ENCODE measurements around the gene TMEM150C. TPM values are rescaled to one million over a fixed set of nuclear protein-coding genes. Genes with fewer than 3 reads are reported as not detected.

TMEM150C gene
- total RNA-seq, 1 experiment from 2014 or later: 2.7 TPM

DNA sequence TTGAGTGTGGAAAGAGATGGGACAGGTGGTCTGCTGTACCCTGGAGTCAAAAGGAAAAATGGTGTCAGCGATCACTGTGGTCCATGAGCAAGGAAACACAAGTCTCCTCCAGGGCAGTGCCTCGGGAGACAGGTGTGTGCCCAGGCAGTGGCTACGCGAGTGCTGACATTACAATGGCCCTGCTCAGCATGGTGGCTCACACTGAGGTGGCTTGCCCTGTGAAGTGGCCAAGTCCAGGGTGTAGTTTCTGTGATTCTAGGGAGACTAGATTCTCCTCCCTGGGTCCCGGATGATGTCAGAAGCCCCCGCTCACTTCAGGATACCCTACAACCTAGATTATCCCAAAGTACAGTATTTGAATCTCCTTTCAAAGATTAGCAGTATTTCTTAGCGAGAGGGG lies 44.8 kb upstream of the TMEM150C start:
- H2AFZ ChIP-seq (ENCODE audit: low read length): no peak overlapping the region
- H4K8ac ChIP-seq (replicated peaks; ENCODE audit: insufficient read length, low read depth, low read length): no peak overlapping the region
- H3K56ac ChIP-seq (ENCODE audit: insufficient read length, low read depth, low read length): no peak overlapping the region
- Mint-ChIP-seq H3K36me3 (ENCODE audit: insufficient read depth in 1 of 3, low read depth in 3 of 3) (no peaks in the 10 kb centered on the region), H3K27ac (no peak overlapping the region), H3K27me3 (ENCODE audit: low read depth) (no peaks in the 10 kb centered on the region), H3K9me3 (no peaks in the 10 kb centered on the region), H3K4me3 (no peak overlapping the region), H3K4me1 (peaks cover 4 to 7% of the 10 kb centered on the region in 2 experiments)
- no peaks in the 10 kb centered on the region for H3K4me1 ChIP-seq (ENCODE audit: insufficient read depth, low read length)
- no peaks in the 10 kb centered on the region for H3K23me2 ChIP-seq (ENCODE audit: insufficient read length, low read depth, low read length, poor library complexity, severe bottlenecking)
- no peak overlapping the region for H4K91ac ChIP-seq (ENCODE audit: insufficient read length, low read depth, low read length)
- no peak overlapping the region for H2BK5ac ChIP-seq (ENCODE audit: insufficient read length, low read length)
- H3K4ac ChIP-seq (ENCODE audit: low read depth, low read length): no peak overlapping the region
- H3K23ac ChIP-seq (ENCODE audit: insufficient read length, low read depth, low read length): no peak overlapping the region
- H2BK12ac ChIP-seq (ENCODE audit: insufficient read length, low read depth, low read length): no peak overlapping the region
- no CpG with 5 or more reads among the region's 7 CpGs for WGBS (ENCODE audit: extremely low coverage, insufficient read length, low lambda C conversion rate)
- no peak overlapping the region for H3K18ac ChIP-seq (ENCODE audit: insufficient read length, low read depth, low read length)
- H2BK15ac ChIP-seq (ENCODE audit: low read depth, low read length): no peak overlapping the region
- H4K20me1 ChIP-seq (ENCODE audit: control insufficient read depth, insufficient read depth, insufficient read length): no peaks in the 10 kb centered on the region
- no peak overlapping the region for H2BK120ac ChIP-seq (ENCODE audit: low read depth, low read length, poor library complexity, severe bottlenecking)
- no peaks in the 10 kb centered on the region for H3K79me2 ChIP-seq (ENCODE audit: insufficient read depth, low read length)
- DNase-seq: no peak
- H3K9ac ChIP-seq (ENCODE audit: extremely low read depth, insufficient read length, low read length): no peak overlapping the region
- H3K27ac ChIP-seq (ENCODE audit: insufficient read length, low read depth, low read length): no peak overlapping the region
- no peak overlapping the region for H3K14ac ChIP-seq (ENCODE audit: insufficient read depth, low read length)
- no peak overlapping the region for H4K5ac ChIP-seq (ENCODE audit: insufficient read length, low read depth, low read length)
- H3K79me1 ChIP-seq (ENCODE audit: insufficient read depth, low read depth, low read length, poor library complexity, severe bottlenecking): no peaks in the 10 kb centered on the region
- H3T11ph ChIP-seq (ENCODE audit: low read length): no peak overlapping the region
- H3K4me2 ChIP-seq (ENCODE audit: insufficient read depth, insufficient read length, low read length): no peak overlapping the region
- H2AK5ac ChIP-seq (ENCODE audit: insufficient read length, low read length): no peak overlapping the region
- H3K27me3 ChIP-seq (ENCODE audit: insufficient read depth, low read length): no peaks in the 10 kb centered on the region
- TF ChIP-seq, protein P1, sequence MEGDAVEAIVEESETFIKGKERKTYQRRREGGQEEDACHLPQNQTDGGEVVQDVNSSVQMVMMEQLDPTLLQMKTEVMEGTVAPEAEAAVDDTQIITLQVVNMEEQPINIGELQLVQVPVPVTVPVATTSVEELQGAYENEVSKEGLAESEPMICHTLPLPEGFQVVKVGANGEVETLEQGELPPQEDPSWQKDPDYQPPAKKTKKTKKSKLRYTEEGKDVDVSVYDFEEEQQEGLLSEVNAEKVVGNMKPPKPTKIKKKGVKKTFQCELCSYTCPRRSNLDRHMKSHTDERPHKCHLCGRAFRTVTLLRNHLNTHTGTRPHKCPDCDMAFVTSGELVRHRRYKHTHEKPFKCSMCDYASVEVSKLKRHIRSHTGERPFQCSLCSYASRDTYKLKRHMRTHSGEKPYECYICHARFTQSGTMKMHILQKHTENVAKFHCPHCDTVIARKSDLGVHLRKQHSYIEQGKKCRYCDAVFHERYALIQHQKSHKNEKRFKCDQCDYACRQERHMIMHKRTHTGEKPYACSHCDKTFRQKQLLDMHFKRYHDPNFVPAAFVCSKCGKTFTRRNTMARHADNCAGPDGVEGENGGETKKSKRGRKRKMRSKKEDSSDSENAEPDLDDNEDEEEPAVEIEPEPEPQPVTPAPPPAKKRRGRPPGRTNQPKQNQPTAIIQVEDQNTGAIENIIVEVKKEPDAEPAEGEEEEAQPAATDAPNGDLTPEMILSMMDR (conservative IDR thresholded peaks at IDR 0.05): no peak
- H2BK20ac ChIP-seq (ENCODE audit: low read depth, low read length, poor library complexity, severe bottlenecking): no peak overlapping the region
- no peaks in the 10 kb centered on the region for H3K9me3 ChIP-seq (ENCODE audit: control insufficient read depth, low read depth, low read length)
